K562 (cell line): ENCODE results near the gene AGPAT3. TPM values are rescaled to one million over a fixed set of nuclear protein-coding genes. Genes with fewer than 3 reads are reported as not detected.

ENCODE experiments used
- ADNP ChIP-seq: fragments of 200-800 bp; sonication (Bioruptor generic); IDR thresholded peaks from 2 replicates; pipeline ENCODE4 v1.6.1; 2016; ENCODE audit warnings: missing genetic modification characterization, missing compliant biosample characterization
- ATF6 ChIP-seq: sonication (generic); formaldehyde crosslinking; IDR thresholded peaks from 2 replicates; pipeline ENCODE4 v1.4.0; 2020; ENCODE audit warnings: mild to moderate bottlenecking, missing genetic modification reagents
- GTF2B ChIP-seq: IDR thresholded peaks from 2 replicates; pipeline ENCODE4 v1.6.1; 2011; ENCODE audit not compliant: insufficient read length; ENCODE audit errors: extremely low read depth
- ID3 ChIP-seq, 2 experiments: fragments of 250-450 bp in 1 of 2; fragments of 450-650 bp in 1 of 2; sonication (Bioruptor Pico) in 1 of 2; IDR thresholded peaks; 2 replicates each; pipeline versions ENCODE4 v1.6.1 to v1.8.0; 2016 to 2021; ENCODE audit warnings: mild to moderate bottlenecking in 2 of 2, moderate library complexity in 2 of 2, missing compliant biosample characterization in 1 of 2, missing genetic modification characterization in 1 of 2
- NELFE ChIP-seq: IDR thresholded peaks from 2 replicates; pipeline ENCODE4 v1.6.1; 2011; ENCODE audit warnings: mild to moderate bottlenecking; ENCODE audit not compliant: insufficient read depth, insufficient read length
- RBFOX2 ChIP-seq: fragments of 200-400 bp; formaldehyde crosslinking; IDR thresholded peaks from 2 replicates; pipeline ENCODE4 v1.6.1; 2017; ENCODE audit warnings: low read depth, mild to moderate bottlenecking, low read length, moderate library complexity
- SIN3A ChIP-seq, 2 experiments: fragments of 150-350 bp in 1 of 2; IDR thresholded peaks; 2 replicates each; pipeline ENCODE4 v1.6.1; 2011 to 2016; ENCODE audit warnings: borderline replicate concordance in 2 of 2, low read depth in 2 of 2, low read length in 2 of 2, mild to moderate bottlenecking in 2 of 2, moderate library complexity in 2 of 2; ENCODE audit not compliant: control insufficient read depth in 1 of 2
- UBTF ChIP-seq, 2 experiments: IDR thresholded peaks; 2 replicates each; pipeline ENCODE4 v1.6.1; 2012; ENCODE audit warnings: improper control_type of control experiment in 2 of 2, low read depth in 2 of 2, low read length in 2 of 2, borderline replicate concordance in 1 of 2
- ZBTB11 ChIP-seq, 3 experiments: fragments of 200-800 bp in 1 of 3; fragments of 250-450 bp in 1 of 3; fragments of 450-650 bp in 1 of 3; sonication (Bioruptor Pico) in 1 of 3; sonication (Bioruptor generic) in 1 of 3; formaldehyde crosslinking in 1 of 3; IDR thresholded peaks; 2 replicates each; pipeline versions ENCODE4 v1.6.1 to v1.8.0; 2016 to 2022; ENCODE audit warnings: mild to moderate bottlenecking in 2 of 3, missing genetic modification characterization in 2 of 3, missing compliant biosample characterization in 1 of 3, moderate library complexity in 1 of 3
- ZNF518B ChIP-seq: fragments of 250-450 bp; sonication (Bioruptor Pico); IDR thresholded peaks from 2 replicates; pipeline ENCODE4 v1.5.0; 2021; ENCODE audit warnings: mild to moderate bottlenecking, moderate library complexity
- ZNF551 ChIP-seq: fragments of 250-450 bp; sonication (Bioruptor Pico); IDR thresholded peaks from 2 replicates; pipeline ENCODE4 v1.5.0; 2021; ENCODE audit warnings: mild to moderate bottlenecking, moderate library complexity
- polyA plus RNA-seq, 8 experiments: library from polyadenylated mRNA; depleted of rRNA in 4 of 8; stranded (reverse) in 5 of 8; unstranded in 3 of 8; fragments of >200 nt; fragmentation: Nextera tagmentation in 2 of 8; fragmentation: Illumina TruSeq in 1 of 8; extraction: Ambion mirVana in 2 of 8; extraction: Trizol in 1 of 8; gene quantifications; 2 replicates each; pipeline versions ENCODE4 v1.2.1 to v1.2.3, GENCODE V29; 2011 to 2014; ENCODE audit warnings: inconsistent platforms in 1 of 8, missing spikeins in 1 of 8
- total RNA-seq, 7 experiments: library from RNA; depleted of rRNA in 6 of 7; stranded (reverse); fragments of >200 nt in 6 of 7; fragmentation: Illumina TruSeq in 2 of 7; extraction: Trizol in 2 of 7; gene quantifications; 2 replicates each; pipeline versions ENCODE4 v1.2.1 to v1.2.3, GENCODE V29; 2011 to 2021; ENCODE audit warnings: low replicate concordance in 1 of 7

Gene AGPAT3
- total and polyA plus RNA-seq, 9 of the 15 experiments (the other 6 are each of a cell fraction or from before 2014, with no cell fraction given): 1.5 to 88.4 (median 35.7) TPM

GRCh38 chr21:44029460-44030087, 164.6 kb downstream of the AGPAT3 start (continued):
- 0 out of 4 replicates have a peak, but pooled peaks of 1 of the 2 experiments have one; percentile 60 for TF ChIP-seq UBTF (IDR thresholded peaks at IDR 0.05; ENCODE audit: borderline replicate concordance in 1 of 2, low read depth in 2 of 2, low read length in 2 of 2)
- TF ChIP-seq GTF2B: no peak
- TF ChIP-seq ZNF551 (CRISPR knock-in tag): no peak
- no peak for TF ChIP-seq ID3 (CRISPR knock-in tag; IDR thresholded peaks at IDR 0.05)
- TF ChIP-seq ID3 (tag; IDR thresholded peaks at IDR 0.05): 0 out of 2 replicates have a peak, but pooled peaks have one; percentile 43
- no peak for TF ChIP-seq ZNF518B (CRISPR knock-in tag)
- no peak for TF ChIP-seq RBFOX2
- no peak for TF ChIP-seq ADNP (tag)
- TF ChIP-seq NELFE: no peak
- no peak for TF ChIP-seq SIN3A (IDR thresholded peaks at IDR 0.05; ENCODE audit: borderline replicate concordance in 2 of 2, control insufficient read depth in 1 of 2, low read depth in 2 of 2, low read length in 2 of 2)
- TF ChIP-seq ZBTB11 (CRISPR knock-in tag; IDR thresholded peaks at IDR 0.05): no peak
- TF ChIP-seq ATF6 (CRISPR knock-in tag): no peak
